Suprapubic skin (tissue), 4 donors: ENCODE results near the gene CNOT3. TPM values are rescaled to one million over a fixed set of nuclear protein-coding genes. Genes with fewer than 3 reads are reported as not detected.
"Not testable (repeated sequence)": the region's sequence is repeated elsewhere in the genome, so short reads cannot be mapped to it uniquely, and the experiment has no call there.

Experiments
- DNase-seq, 2 donors: peaks; one replicate each; pipeline ENCODE4 v3.0.0-alpha.2; 2019; ENCODE audit warnings: low spot score in 2 of 2
- H3K27ac ChIP-seq: fragments of 200-600 bp; sonication (generic); one replicate; pipeline ENCODE4 v1.5.1; 2019
- H3K27me3 ChIP-seq: fragments of 200-600 bp; sonication (generic); one replicate; pipeline ENCODE4 v1.5.1; 2019
- H3K36me3 ChIP-seq: fragments of 200-600 bp; sonication (generic); one replicate; pipeline ENCODE4 v1.5.1; 2019
- H3K4me1 ChIP-seq: fragments of 200-600 bp; sonication (generic); one replicate; pipeline ENCODE4 v1.5.1; 2019
- H3K4me3 ChIP-seq: fragments of 200-600 bp; sonication (generic); one replicate; pipeline ENCODE4 v1.5.1; 2019; ENCODE audit warnings: mild to moderate bottlenecking
- H3K9me3 ChIP-seq: fragments of 200-600 bp; sonication (generic); one replicate; pipeline ENCODE4 v1.5.1; 2019
- CTCF ChIP-seq, 2 donors: fragments of 200-600 bp in 1 of 2; fragments of 450-650 bp in 1 of 2; sonication (generic) in 1 of 2; IDR thresholded peaks; one replicate each; pipeline ENCODE4 v1.5.1; 2016 to 2019; ENCODE audit warnings: antibody characterized with exemption in 2 of 2, mild to moderate bottlenecking in 1 of 2, moderate library complexity in 1 of 2
- EP300 ChIP-seq: sonication (generic); formaldehyde crosslinking; IDR thresholded peaks from one replicate; pipeline ENCODE4 v1.6.1; 2017; ENCODE audit warnings: antibody characterized with exemption
- POLR2A ChIP-seq, 2 donors: fragments of 450-650 bp; IDR thresholded peaks; one replicate each; pipeline ENCODE4 v1.6.1; 2017; ENCODE audit warnings: antibody characterized with exemption in 2 of 2, mild to moderate bottlenecking in 2 of 2, moderate library complexity in 2 of 2
- POLR2AphosphoS5 ChIP-seq, 3 donors: sonication (generic); formaldehyde crosslinking; IDR thresholded peaks; one replicate each; pipeline ENCODE4 v1.6.1; 2017; ENCODE audit warnings: antibody characterized with exemption in 3 of 3
- WGBS: methylation state at CpG from one replicate; pipeline ENCODE4 v1.1.5; 2018; 5-methylcytosine and 5-hydroxymethylcytosine counted together
- total RNA-seq, 4 donors: library from RNA; depleted of rRNA; stranded (reverse); fragments of >200 nt; gene quantifications; one replicate each; pipeline ENCODE4 v1.1.0, GENCODE V29; 2016

Gene CNOT3
- total RNA-seq = 10 to 100 TPM; 27.3 to 40.7 (median 35.2) TPM

GRCh38 chr19:54137699-54138488, at the start of gene CNOT3:
Gene CNOT3, plus strand, starts transcription at chr19:54137762. Its CDS starts 5,217 bp downstream, at chr19:54142979.
- Histone ChIP-seq H3K4me3 (peak within 1 kb of the TSS; percentile 100), H3K36me3 (peaks cover 19% of the 10 kb centered on the region), H3K9me3 (no peaks in the 10 kb centered on the region), H3K4me1 (peaks cover 51% of the 10 kb centered on the region), H3K27me3 (no peaks in the 10 kb centered on the region), H3K27ac (peak within 1 kb of the TSS; percentile 98)
- WGBS = 0% methylated on average over 2 of the region's 103 CpGs
- TF ChIP-seq POLR2AphosphoS5 (IDR thresholded peaks at IDR 0.05) (peak in 1 of 3 donors; percentile 66), CTCF (IDR thresholded peaks at IDR 0.05) (no peak), POLR2A (IDR thresholded peaks at IDR 0.05) (peak in 1 of 2 donors; percentile 71)
- no peak for DNase-seq

GRCh38 chr19:54094426-54095000, 43.0 kb upstream of the CNOT3 start:
- Histone ChIP-seq H3K9me3 (no peaks in the 10 kb centered on the region), H3K27me3 (peaks cover 4% of the 10 kb centered on the region), H3K27ac (no peak overlapping the region), H3K4me1 (peaks cover 19% of the 10 kb centered on the region), H3K4me3 (no peak overlapping the region), H3K36me3 (no peaks in the 10 kb centered on the region)
- 86% methylated on average over 17 of the region's 17 CpGs for WGBS
- TF ChIP-seq POLR2A (IDR thresholded peaks at IDR 0.05) (no peak), POLR2AphosphoS5 (IDR thresholded peaks at IDR 0.05) (no peak), EP300 (no peak), CTCF (IDR thresholded peaks at IDR 0.05) (no peak)
- DNase-seq = no peak

- H3K9me3 ChIP-seq = no peaks in the 10 kb centered on the region
- TF ChIP-seq POLR2A (IDR thresholded peaks at IDR 0.05) (no peak), POLR2AphosphoS5 (IDR thresholded peaks at IDR 0.05) (no peak), CTCF (IDR thresholded peaks at IDR 0.05) (no peak), EP300 (no peak)
- H3K27me3 ChIP-seq = peaks cover under 1% of the 10 kb centered on the region
- H3K4me1 ChIP-seq = peaks cover 19% of the 10 kb centered on the region
- H3K36me3 ChIP-seq = no peaks in the 10 kb centered on the region
- no peak overlapping the region for H3K27ac ChIP-seq
- no peak for DNase-seq
- H3K4me3 ChIP-seq = peak overlapping the region; percentile 53
- 86% methylated on average over 14 of the region's 22 CpGs for WGBS
Observed at GRCh38 chr19:54095136-54095858, 42.3 kb upstream of the CNOT3 start.

- Histone ChIP-seq H3K4me1 (peaks cover 19% of the 10 kb centered on the region), H3K27ac (peak overlapping the region; percentile 45), H3K4me3 (peak overlapping the region; percentile 53)
- H3K36me3 ChIP-seq, H3K9me3 ChIP-seq, H3K27me3 ChIP-seq, DNase-seq: not testable (repeated sequence)
- WGBS = 0% methylated on average over 24 of the region's 46 CpGs
- peak in 1 of 2 donors; percentile 14 for TF ChIP-seq POLR2A (IDR thresholded peaks at IDR 0.05)
Observed at GRCh38 chr19:54095859-54096616, 41.5 kb upstream of the CNOT3 start.

- TF ChIP-seq POLR2AphosphoS5 (IDR thresholded peaks at IDR 0.05) (no peak), CTCF (IDR thresholded peaks at IDR 0.05) (peak in 1 of 2 donors; percentile 17)
- WGBS = 8% methylated on average over 13 of the region's 14 CpGs
- peak overlapping the region; percentile 42 for H3K27ac ChIP-seq
Observed at GRCh38 chr19:54096617-54097106, 40.9 kb upstream of the CNOT3 start.

More at GRCh38 chr19:54096617-54097106, 40.9 kb upstream of the CNOT3 start:
- H3K9me3 ChIP-seq = no peaks in the 10 kb centered on the region
- no peaks in the 10 kb centered on the region for H3K36me3 ChIP-seq
- no peaks in the 10 kb centered on the region for H3K27me3 ChIP-seq
- DNase-seq = no peak
- peak overlapping the region; percentile 53 for H3K4me3 ChIP-seq
- peaks cover 19% of the 10 kb centered on the region for H3K4me1 ChIP-seq
